GM04504 (cell line): ENCODE data around the gene SCYL3.
"Not testable (repeated sequence)": the region's sequence is repeated elsewhere in the genome, so short reads cannot be mapped to it uniquely, and the experiment has no call there.

Source experiments
- DNase-seq: peaks from one replicate; pipeline ENCODE4 v3.0.0-alpha.2; 2012; ENCODE audit warnings: low read depth

SCYL3 gene

DNA sequence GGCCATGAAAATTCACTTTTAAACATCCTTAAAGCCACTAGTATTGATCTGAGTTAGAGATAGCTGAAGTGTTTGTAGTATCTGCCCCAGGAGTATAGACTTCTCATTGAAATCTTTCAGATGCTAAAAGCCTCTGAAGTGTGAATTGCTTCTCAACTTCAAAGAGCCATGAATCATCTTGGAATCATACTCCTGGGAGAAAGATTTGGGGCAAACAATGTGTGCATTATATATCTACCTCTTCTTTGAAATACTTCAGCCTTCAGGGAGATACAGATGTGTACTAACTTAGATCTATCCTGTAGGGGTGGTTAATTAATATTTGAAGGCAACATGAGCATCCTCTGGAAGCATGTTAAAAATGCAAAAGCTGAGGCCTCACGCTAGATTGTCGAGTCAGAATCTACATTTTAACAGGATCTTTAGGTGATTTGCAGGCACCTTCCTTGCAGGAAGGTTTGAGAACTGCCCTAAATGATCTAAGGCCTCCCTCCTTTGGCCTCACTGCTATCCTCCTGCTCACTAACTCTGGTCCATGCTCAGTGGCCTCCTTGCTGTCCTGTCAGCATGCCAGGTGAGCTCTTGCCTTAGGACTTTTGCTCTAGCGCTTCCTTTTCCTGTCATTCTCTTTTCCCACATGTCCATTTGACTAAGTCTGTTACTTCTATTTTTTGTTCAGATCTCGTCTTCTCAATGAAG, 6.0 kb upstream of the SCYL3 start:
- DNase-seq = no peak

DNA sequence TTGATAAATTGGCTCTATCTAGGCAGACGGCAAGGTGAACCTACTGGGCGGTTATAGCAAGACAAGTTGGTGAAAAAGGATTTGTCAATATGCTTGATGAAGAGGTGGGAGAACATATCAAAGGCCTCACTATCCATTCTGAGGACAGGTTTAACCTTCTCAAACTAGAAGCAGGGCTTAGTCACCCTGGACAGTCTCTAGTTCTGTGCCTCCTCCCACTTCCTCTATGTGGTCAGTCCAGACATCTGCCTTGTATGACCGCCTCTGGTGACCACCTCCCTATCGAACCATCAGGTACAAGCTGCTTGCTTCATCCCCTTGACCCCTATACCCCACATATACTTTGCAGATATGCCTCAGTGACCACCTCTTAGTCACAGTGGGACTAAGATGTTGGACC, 2.3 kb upstream of the SCYL3 start:
- no peak for DNase-seq

DNA sequence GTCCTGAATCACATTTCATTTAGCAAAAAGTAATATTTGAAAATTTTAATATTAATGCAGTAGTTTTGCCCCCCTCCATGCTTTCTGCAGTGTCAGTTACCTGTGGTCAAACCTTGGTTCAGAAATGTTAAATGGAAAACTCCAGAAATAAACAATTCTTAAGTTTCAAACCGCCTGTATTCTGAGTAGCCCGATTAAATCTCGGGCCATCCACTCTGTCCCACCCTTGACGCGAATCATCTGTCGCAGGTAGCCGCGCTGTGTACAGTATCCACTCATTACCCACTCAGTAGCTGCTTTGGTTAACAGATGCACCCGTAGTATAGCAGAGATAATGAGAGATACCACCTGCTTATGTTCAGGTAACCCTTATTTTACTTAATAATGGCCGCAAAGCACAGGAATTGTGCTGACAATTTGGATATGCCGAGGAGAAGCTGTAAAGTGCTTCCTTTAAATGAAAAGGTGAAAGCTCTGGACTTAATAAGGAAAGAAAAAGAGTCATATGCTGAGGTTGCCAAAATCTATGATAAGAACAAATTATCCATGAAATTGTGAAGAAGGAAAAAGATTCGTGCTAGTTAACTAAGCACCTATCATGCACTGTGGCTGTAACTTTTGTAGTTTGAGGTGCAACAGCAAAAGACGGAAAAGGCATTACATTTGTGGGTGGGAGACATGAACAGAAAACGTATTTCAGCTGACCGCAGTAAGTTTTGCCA, 889 bp upstream of the SCYL3 start:
- DNase-seq = no peak

DNA sequence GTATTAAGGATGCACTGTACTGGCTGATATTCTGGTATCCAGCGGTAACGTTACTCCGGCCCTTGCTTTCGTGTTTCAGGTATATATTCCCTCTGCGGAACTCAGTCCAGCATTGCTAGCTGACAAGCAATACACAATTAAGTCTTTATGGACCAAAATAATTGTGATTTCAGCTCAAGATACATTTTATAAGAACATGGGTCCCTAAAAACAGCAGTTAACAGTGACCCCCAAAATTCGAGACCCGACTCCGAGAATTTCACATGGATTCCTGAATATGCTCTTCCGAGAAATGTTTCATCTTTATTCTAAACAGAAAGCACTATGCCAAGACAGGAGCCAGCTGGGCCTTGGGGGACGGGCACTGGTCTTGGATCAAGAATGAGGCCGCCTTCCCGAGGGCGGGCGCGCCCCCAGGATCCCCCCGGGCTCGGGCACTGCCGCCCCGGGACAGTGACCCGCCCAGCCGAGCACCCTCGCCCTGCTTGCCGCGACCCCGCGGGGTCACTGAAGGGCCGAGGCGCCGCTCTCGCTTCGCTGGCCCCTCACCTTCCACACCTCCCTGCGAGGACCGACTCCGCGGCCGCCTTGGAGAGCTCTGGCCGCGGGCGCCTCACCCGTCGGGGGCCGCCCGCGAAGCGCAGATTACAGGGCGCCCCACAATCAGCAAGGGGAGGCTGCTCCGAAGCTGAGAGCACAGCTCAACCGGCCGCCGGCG, 610 bp downstream of the SCYL3 start:
- no peak for DNase-seq

- DNase-seq = no peak
Measured at GRCh38 chr1:169892176-169892926, 1.3 kb downstream of the SCYL3 start.

DNA sequence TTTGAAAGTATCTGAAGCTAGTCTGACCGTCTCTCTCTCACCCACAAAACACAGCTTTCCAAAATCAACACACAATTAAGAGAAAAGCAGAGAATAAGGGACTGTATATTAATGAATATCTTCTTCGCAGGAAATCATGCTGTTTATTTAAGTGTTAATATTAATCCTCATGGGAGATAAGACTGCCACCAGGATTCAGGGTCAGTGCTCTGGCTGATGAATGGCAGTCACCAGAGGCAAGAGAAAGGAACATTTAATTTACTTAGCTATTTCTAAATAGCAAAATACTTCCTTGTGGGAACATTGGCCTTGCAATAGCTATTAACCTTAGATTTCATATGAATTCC, 2.2 kb downstream of the SCYL3 start:
- DNase-seq = no peak

DNA sequence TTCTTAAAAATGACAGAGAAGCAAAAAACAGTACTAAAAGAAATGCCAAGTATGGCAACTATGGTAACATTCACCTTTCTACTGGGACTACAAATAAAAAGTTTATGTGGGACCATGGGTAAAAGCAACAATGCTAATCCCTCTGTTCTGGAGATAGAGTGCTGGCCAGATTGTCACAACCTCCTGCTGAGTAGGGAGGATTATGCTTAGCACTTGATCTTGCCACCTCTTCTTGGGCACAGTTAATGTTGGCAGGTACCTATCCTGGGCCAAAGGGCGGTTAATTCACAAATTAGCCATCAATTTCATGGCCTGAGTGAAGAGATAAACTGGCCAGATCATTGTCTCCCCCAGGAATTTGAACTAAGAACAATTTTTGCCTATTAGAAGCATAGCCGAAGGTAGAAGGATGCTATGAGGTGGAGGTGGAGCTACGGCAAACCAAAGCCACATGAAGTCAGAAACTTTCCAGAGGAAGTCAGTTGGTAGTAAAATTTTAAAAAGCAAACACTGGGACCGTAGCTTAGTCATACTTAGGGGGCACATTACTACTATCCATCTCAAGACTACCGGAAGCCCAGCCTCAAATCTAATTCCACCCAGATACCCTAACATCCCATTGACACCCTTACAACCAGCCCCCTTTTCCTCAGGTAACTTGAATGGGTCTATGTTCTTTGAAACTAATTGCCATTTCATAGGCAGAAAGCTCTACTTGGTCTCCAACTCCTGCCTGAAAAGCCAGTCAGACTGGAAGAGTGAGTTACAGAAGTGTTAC, 2.7 kb downstream of the SCYL3 start:
- no peak for DNase-seq

GRCh38 chr1:169889871-169890270, 3.8 kb downstream of the SCYL3 start:
- no peak for DNase-seq

DNA sequence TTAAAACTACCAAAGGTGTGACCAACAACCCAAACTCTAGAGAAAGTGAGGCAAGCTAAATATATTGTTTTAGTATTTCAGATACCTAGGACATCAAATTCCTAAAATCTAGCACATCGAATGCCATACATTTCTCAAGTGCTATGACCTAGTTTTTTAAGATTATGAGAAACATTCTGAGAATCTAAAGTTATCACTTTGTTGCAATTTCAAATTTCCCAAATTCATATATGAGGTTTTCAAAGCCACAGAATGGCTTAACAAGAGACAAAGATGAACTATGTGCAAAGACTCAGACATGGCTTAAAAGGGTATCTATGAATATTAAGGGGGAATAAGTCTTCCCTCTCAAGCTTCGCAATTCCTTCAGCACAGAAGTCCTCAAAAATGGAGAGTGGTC, 6.8 kb downstream of the SCYL3 start:
- no peak for DNase-seq

DNA sequence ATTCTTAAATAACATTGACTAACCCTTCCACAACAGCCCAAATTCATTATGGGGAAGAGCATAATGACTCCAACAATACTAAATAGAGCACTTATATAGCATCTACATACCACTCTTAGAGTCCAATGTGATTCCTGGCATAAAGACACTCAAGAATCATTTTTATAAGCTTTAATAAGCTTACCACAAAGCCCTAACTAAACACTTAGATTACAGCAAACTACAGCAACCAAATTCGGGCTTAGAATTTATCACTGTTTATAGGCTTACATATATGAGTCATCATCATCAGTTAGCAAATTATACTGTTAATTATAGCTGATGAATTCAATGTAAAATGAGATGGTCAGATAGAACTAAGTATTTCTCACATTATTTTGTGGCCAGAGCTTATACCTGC, 7.3 kb downstream of the SCYL3 start:
- DNase-seq = no peak

DNA sequence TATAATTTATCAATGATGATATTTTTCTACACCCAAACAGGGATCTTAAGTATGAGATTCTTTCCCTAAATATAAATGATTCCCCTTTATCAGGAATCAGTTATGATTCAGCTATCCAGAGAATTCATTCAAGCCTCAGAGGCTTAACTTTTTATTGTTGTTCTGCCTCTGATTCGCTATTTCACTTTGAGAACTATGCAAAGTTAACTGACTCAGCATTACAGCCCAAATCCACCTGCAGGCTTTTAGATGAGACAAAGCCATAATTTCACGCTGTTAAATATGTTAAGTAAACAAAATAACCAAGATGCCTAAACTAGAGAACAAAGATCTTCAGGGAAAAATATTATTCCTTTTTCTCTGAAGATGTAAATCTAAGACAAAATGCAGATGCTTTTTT, 8.5 kb downstream of the SCYL3 start:
- no peak for DNase-seq

GRCh38 chr1:169884634-169885033, 9.1 kb downstream of the SCYL3 start:
- DNase-seq = no peak

- DNase-seq = no peak
Measured at GRCh38 chr1:169882039-169882511, 11.6 kb downstream of the SCYL3 start.

- no peak for DNase-seq
Measured at GRCh38 chr1:169879034-169879840, 14.5 kb downstream of the SCYL3 start.

- no peak for DNase-seq
Measured at GRCh38 chr1:169878498-169878897, 15.2 kb downstream of the SCYL3 start.

DNA sequence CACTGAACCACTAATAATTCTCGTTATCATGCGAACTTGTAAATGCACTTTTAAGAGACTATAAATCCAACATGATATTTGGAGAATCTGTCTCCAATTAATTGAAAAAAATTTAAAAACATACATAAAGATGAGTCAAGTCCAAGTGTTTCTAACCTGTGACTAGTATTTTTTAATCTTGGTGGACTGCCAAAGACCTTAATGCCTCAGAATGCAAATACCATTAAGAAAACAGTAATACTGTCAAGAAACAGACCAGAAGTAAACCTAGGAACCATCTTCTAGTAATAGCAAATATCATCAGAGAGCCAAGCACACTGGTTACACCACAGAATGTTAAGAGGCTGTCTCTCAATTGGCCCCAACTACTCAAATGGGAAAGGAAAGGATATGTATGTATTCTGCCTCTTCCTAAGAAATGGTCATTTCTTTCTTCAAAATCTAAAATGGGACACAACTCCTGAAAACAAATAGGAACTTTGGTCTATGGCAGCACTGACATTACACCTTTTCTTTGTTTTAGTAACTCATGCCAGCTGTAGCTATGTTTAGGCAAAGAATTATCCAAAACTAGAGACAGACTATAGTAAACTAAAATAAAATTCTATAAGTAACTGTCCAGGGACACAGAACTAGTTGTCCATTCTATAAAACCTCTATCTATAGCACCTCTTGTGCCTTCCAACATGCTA, 15.8 kb downstream of the SCYL3 start:
- peak; percentile 37 for DNase-seq

DNA sequence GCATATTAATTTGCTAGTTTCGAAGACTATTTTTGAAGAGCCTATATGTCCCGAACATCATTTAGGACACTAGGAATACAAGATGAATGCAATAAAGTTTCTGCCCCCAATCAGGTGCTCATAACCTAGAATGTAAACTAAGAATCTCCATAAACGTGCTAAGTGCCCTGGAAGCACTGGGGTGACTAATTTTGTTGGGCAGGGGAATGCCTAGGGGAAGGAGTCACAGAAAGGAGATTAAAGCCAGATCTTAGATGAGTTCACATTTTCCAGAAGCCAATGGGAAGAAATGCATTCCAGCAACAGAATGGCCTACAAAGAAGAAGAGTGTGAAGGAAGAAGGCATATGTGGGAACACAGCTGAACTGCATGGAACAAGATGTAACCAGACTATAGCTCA, 19.5 kb downstream of the SCYL3 start:
- DNase-seq = peak; percentile 62

GRCh38 chr1:169873582-169874199, 20.0 kb downstream of the SCYL3 start:
- no peak for DNase-seq

- DNase-seq = no peak
Measured at GRCh38 chr1:169872906-169873305, 20.8 kb downstream of the SCYL3 start.

DNA sequence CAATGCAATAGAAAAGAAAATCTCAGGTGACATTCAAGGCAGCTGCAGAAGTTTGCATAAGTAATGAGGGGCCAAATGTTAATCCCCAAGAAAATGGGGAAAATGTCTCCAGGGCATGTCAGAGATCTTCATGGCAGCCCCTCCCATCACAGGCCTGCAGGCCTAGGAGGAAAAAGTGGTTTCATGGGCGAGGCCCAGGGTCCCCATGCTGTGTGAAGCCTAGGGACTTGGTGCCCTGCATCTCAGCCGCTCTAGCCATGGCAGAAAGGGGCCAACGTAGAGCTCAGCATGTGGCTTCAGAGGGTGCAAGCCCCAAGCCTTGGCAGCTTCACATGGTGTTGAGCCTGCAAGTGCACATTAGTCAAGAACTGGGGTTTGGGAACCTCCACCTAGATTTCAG, 21.7 kb downstream of the SCYL3 start:
- not testable (repeated sequence) for DNase-seq
